HG02938 (cell line): ENCODE results near the gene RPTOR.
"Not testable (repeated sequence)": the region's sequence is repeated elsewhere in the genome, so short reads cannot be mapped to it uniquely, and the experiment has no call there.

Experiments used
- ATAC-seq: cut with Tn5 transposase; IDR thresholded peaks from one replicate; pipeline ENCODE4 v1.9.1; 2021; ENCODE audit warnings: mild to moderate bottlenecking, moderate library complexity; ENCODE audit not compliant: unreplicated experiment

RPTOR gene

GRCh38 chr17:80794281-80795089 lies 249.8 kb downstream of the RPTOR start:
- ATAC-seq = no peak

- no peak for ATAC-seq
Observed at GRCh38 chr17:80795090-80795580, 250.5 kb downstream of the RPTOR start.

- no peak for ATAC-seq
Observed at GRCh38 chr17:80795754-80796153, 251.1 kb downstream of the RPTOR start.

GRCh38 chr17:80796430-80796861 lies 251.8 kb downstream of the RPTOR start:
- no peak for ATAC-seq

GRCh38 chr17:80797222-80797621 lies 252.6 kb downstream of the RPTOR start:
- ATAC-seq = not testable (repeated sequence)

GRCh38 chr17:80797741-80798594 lies 253.3 kb downstream of the RPTOR start:
- no peak for ATAC-seq

- ATAC-seq = no peak
Observed at GRCh38 chr17:80798595-80799537, 254.2 kb downstream of the RPTOR start.

GRCh38 chr17:80799538-80800480 lies 255.2 kb downstream of the RPTOR start:
- ATAC-seq = no peak

GRCh38 chr17:80800481-80801391 lies 256.1 kb downstream of the RPTOR start:
- no peak for ATAC-seq

- no peak for ATAC-seq
Observed at GRCh38 chr17:80802626-80803450, 258.2 kb downstream of the RPTOR start.

- no peak for ATAC-seq
Observed at GRCh38 chr17:80803451-80804428, 259.1 kb downstream of the RPTOR start.

GRCh38 chr17:80804466-80804865 lies 259.8 kb downstream of the RPTOR start:
- ATAC-seq = no peak

- no peak for ATAC-seq
Observed at GRCh38 chr17:80805032-80805751, 260.6 kb downstream of the RPTOR start.

- ATAC-seq = no peak
Observed at GRCh38 chr17:80807014-80807413, 262.4 kb downstream of the RPTOR start.

- no peak for ATAC-seq
Observed at GRCh38 chr17:80807882-80808281, 263.2 kb downstream of the RPTOR start.
